ENCODE results near the gene RSKR.

Gene RSKR

GRCh38 chr17:28623696-28624095 is 9.7 kb upstream of the RSKR start:
- Histone ChIP-seq H3K4me1 (ENCODE audit: insufficient read depth, low read length) (no peaks in the 10 kb centered on the region), H2AFZ (ENCODE audit: low read depth, low read length) (no peak overlapping the region), H3K9me3 (ENCODE audit: insufficient read depth, low read length, severe bottlenecking) (no peaks in the 10 kb centered on the region), H3K4me2 (ENCODE audit: insufficient read depth, low read length) (no peak overlapping the region), H3K36me3 (ENCODE audit: insufficient read depth, low read length) (peaks cover 93% of the 10 kb centered on the region), H3K4me3 (ENCODE audit: low read depth in 1 of 2, low read length in 2 of 2) (no peak overlapping the region), H3K9ac (ENCODE audit: low read depth, low read length) (no peak overlapping the region), H3K79me2 (ENCODE audit: insufficient read depth, low read length) (no peaks in the 10 kb centered on the region), H4K20me1 (ENCODE audit: insufficient read depth, low read length) (no peaks in the 10 kb centered on the region), H3K27ac (ENCODE audit: low read length) (no peak overlapping the region), H3K27me3 (ENCODE audit: insufficient read depth, low read length, poor library complexity) (no peaks in the 10 kb centered on the region)
- DNase-seq (no peak), ATAC-seq (ENCODE audit: insufficient read depth, low read depth) (no peak)
- TF ChIP-seq CTCF (IDR thresholded peaks at IDR 0.05; ENCODE audit: borderline replicate concordance, extremely low read depth, low read length, poor library complexity, severe bottlenecking): no peak
- no peak for TF ChIP-seq EZH2 (IDR thresholded peaks at IDR 0.05; ENCODE audit: borderline replicate concordance, low read depth, low read length, severe bottlenecking)

GRCh38 chr17:28622186-28622585 is 8.2 kb upstream of the RSKR start:
- Histone ChIP-seq H2AFZ (ENCODE audit: low read depth, low read length) (no peak overlapping the region), H4K20me1 (ENCODE audit: insufficient read depth, low read length) (no peaks in the 10 kb centered on the region), H3K4me3 (ENCODE audit: low read depth in 1 of 2, low read length in 2 of 2) (no peak overlapping the region), H3K4me2 (ENCODE audit: insufficient read depth, low read length) (no peak overlapping the region), H3K4me1 (ENCODE audit: insufficient read depth, low read length) (no peaks in the 10 kb centered on the region), H3K9me3 (ENCODE audit: insufficient read depth, low read length, severe bottlenecking) (no peaks in the 10 kb centered on the region), H3K27ac (ENCODE audit: low read length) (no peak overlapping the region), H3K36me3 (ENCODE audit: insufficient read depth, low read length) (peaks cover 96% of the 10 kb centered on the region), H3K9ac (ENCODE audit: low read depth, low read length) (no peak overlapping the region), H3K27me3 (ENCODE audit: insufficient read depth, low read length, poor library complexity) (no peaks in the 10 kb centered on the region), H3K79me2 (ENCODE audit: insufficient read depth, low read length) (no peaks in the 10 kb centered on the region)
- no peak for ATAC-seq (ENCODE audit: insufficient read depth, low read depth)
- TF ChIP-seq EZH2 (IDR thresholded peaks at IDR 0.05; ENCODE audit: borderline replicate concordance, low read depth, low read length, severe bottlenecking): no peak
- no peak for TF ChIP-seq CTCF (IDR thresholded peaks at IDR 0.05; ENCODE audit: borderline replicate concordance, extremely low read depth, low read length, poor library complexity, severe bottlenecking)
- no peak for DNase-seq

GRCh38 chr17:28620010-28620409 is 6.0 kb upstream of the RSKR start:
- no peak overlapping the region for H3K4me3 ChIP-seq (ENCODE audit: low read depth in 1 of 2, low read length in 2 of 2)
- H3K9me3 ChIP-seq (ENCODE audit: insufficient read depth, low read length, severe bottlenecking): no peaks in the 10 kb centered on the region
- H3K79me2 ChIP-seq (ENCODE audit: insufficient read depth, low read length): no peaks in the 10 kb centered on the region
- H3K4me1 ChIP-seq (ENCODE audit: insufficient read depth, low read length): no peaks in the 10 kb centered on the region
- H3K36me3 ChIP-seq (ENCODE audit: insufficient read depth, low read length): peaks cover 99% of the 10 kb centered on the region
- no peak overlapping the region for H2AFZ ChIP-seq (ENCODE audit: low read depth, low read length)
- no peak for TF ChIP-seq CTCF (IDR thresholded peaks at IDR 0.05; ENCODE audit: borderline replicate concordance, extremely low read depth, low read length, poor library complexity, severe bottlenecking)
- no peak for TF ChIP-seq EZH2 (IDR thresholded peaks at IDR 0.05; ENCODE audit: borderline replicate concordance, low read depth, low read length, severe bottlenecking)
- H3K4me2 ChIP-seq (ENCODE audit: insufficient read depth, low read length): no peak overlapping the region
- H3K27ac ChIP-seq (ENCODE audit: low read length): no peak overlapping the region
- no peak overlapping the region for H3K9ac ChIP-seq (ENCODE audit: low read depth, low read length)
- no peaks in the 10 kb centered on the region for H4K20me1 ChIP-seq (ENCODE audit: insufficient read depth, low read length)
- ATAC-seq (ENCODE audit: insufficient read depth, low read depth) (no peak), DNase-seq (no peak)
- no peaks in the 10 kb centered on the region for H3K27me3 ChIP-seq (ENCODE audit: insufficient read depth, low read length, poor library complexity)

GRCh38 chr17:28618464-28618863 is 4.5 kb upstream of the RSKR start:
- no peak overlapping the region for H3K9ac ChIP-seq (ENCODE audit: low read depth, low read length)
- H2AFZ ChIP-seq (ENCODE audit: low read depth, low read length): no peak overlapping the region
- H3K4me2 ChIP-seq (ENCODE audit: insufficient read depth, low read length): no peak overlapping the region
- peaks cover 5% of the 10 kb centered on the region; the same call in 1 of the 2 replicates for H4K20me1 ChIP-seq (ENCODE audit: insufficient read depth, low read length)
- ATAC-seq (ENCODE audit: insufficient read depth, low read depth): no peak
- H3K79me2 ChIP-seq (ENCODE audit: insufficient read depth, low read length): no peaks in the 10 kb centered on the region
- no peak overlapping the region for H3K4me3 ChIP-seq (ENCODE audit: low read depth in 1 of 2, low read length in 2 of 2)
- no peaks in the 10 kb centered on the region for H3K9me3 ChIP-seq (ENCODE audit: insufficient read depth, low read length, severe bottlenecking)
- H3K4me1 ChIP-seq (ENCODE audit: insufficient read depth, low read length): no peaks in the 10 kb centered on the region
- TF ChIP-seq EZH2 (IDR thresholded peaks at IDR 0.05; ENCODE audit: borderline replicate concordance, low read depth, low read length, severe bottlenecking) (no peak), CTCF (IDR thresholded peaks at IDR 0.05; ENCODE audit: borderline replicate concordance, extremely low read depth, low read length, poor library complexity, severe bottlenecking) (no peak)
- H3K27me3 ChIP-seq (ENCODE audit: insufficient read depth, low read length, poor library complexity): no peaks in the 10 kb centered on the region
- peaks cover 98% of the 10 kb centered on the region for H3K36me3 ChIP-seq (ENCODE audit: insufficient read depth, low read length)
- no peak overlapping the region for H3K27ac ChIP-seq (ENCODE audit: low read length)
- DNase-seq: no peak

Measured in DND-41 (cell line).